Measurements from ENCODE around the gene ATF3.

Gene ATF3

GRCh38 chr1:212600980-212601379 is 7.6 kb upstream of the ATF3 start:
- no peak for FAIRE-seq
- DNase-seq (ENCODE audit: insufficient read length, low spot score), result no peak
- TF ChIP-seq CTCF (IDR thresholded peaks at IDR 0.05; ENCODE audit: insufficient read depth, missing control alignments), result no peak

- TF ChIP-seq CTCF (IDR thresholded peaks at IDR 0.05; ENCODE audit: insufficient read depth, missing control alignments), result no peak
- FAIRE-seq, result no peak
- no peak for DNase-seq (ENCODE audit: insufficient read length, low spot score)
These were observed 7.0 kb upstream of the ATF3 start for GRCh38 chr1:212601524-212601923.

DNA sequence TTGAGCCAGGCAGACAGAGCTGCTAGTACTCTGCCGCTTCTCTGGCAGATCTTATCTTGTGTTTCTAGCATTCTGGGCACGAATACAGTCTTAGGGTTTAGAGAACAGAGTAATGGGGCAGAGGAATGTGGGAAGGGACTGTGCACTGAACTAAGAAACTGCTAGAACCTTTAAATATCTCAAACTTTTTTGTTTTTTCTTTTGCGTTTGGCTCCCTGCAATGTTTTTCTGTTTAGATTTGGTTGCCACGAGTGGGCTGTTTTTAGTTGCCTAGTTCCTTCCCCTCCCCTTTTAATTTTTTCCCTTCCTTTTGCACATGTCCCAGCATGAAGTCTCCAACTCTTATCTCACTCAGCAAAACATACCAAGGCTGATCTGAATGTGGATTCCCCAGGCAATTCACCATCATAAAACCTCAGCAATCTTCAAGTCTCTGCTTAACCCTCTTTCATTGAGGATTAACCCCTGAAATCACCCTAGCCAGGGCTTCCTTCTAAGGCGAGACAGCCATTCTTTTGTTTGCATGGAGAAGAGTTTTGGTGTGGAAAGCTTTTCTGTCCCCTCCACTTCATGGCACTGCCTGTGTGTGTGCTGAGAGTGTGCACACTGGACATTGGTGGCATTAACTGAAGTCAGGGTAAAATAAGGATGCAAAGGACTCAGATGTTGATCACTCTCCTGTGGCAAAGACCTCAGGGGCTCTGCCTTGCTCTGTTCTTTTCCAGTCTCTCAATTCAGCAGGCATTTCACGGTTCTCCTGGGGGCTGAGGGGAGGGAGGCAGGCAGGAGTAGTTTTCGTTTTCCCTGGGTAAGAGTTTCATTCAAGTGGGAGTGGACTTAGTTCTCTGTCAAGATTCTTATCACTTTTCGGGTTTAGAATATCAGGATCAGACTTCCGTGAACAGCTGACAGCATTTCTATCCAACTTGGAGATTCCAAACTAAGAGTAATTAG is 2.8 kb upstream of the ATF3 start:
- no peak for TF ChIP-seq CTCF (IDR thresholded peaks at IDR 0.05; ENCODE audit: insufficient read depth, missing control alignments)
- FAIRE-seq (no peak), DNase-seq (ENCODE audit: insufficient read length, low spot score) (no peak)

DNA sequence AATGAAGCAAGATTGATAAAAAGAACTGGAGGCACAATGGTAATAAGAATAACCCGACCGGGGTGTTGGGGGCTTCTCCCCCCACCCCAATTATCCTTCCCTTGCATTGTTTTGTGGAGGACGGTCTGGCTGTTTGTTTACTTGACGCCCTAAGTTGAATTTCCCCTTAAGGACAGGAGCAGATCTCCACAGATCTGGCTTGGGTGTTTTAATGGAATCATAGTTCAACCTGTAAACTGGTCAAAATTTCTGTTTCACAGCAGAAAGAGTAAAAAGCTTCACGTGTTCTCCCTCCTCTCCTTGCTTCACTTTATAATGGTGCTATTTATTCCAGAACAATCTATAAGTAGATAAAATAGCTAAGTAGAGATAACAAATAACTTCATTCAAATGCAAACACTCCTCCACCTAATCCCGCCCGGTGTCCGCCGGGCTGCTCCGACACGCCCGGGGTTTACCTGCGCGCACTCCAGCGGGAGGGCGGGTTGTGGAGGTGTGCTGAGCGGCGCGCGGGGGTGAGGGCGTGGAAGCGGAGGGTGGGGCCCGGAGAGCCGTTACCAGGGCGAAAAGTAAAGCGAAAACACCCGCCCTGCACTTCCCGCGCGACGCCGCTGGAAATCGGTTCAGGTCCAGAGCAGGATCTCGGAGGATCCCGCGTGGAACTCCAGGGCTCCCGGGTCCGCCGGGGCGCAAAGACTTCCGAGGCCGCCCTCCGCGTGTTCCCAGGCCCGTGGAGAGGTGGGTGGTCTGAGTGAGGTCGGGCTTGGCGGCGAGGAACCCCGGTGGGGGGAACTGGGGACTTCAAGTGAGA is 2.0 kb upstream of the ATF3 start:
- FAIRE-seq, result no peak
- DNase-seq (ENCODE audit: insufficient read length, low spot score), result no peak
- TF ChIP-seq CTCF (IDR thresholded peaks at IDR 0.05; ENCODE audit: insufficient read depth, missing control alignments), result no peak

- FAIRE-seq, result no peak
These were observed 1.2 kb upstream of the ATF3 start for GRCh38 chr1:212607206-212607912.

GRCh38 chr1:212607913-212608391 is 609 bp upstream of the ATF3 start:
- no peak for TF ChIP-seq CTCF (IDR thresholded peaks at IDR 0.05; ENCODE audit: insufficient read depth, missing control alignments)
- FAIRE-seq (no peak), DNase-seq (ENCODE audit: insufficient read length, low spot score) (no peak)

More at GRCh38 chr1:212607206-212607912, 1.2 kb upstream of the ATF3 start:
- DNase-seq (ENCODE audit: insufficient read length, low spot score), result no peak
- TF ChIP-seq CTCF (IDR thresholded peaks at IDR 0.05; ENCODE audit: insufficient read depth, missing control alignments), result no peak

All from D721Med (cell line).